GM12878 (cell line): ENCODE data around the gene PCSK5. TPM values are rescaled to one million over a fixed set of nuclear protein-coding genes. Genes with fewer than 3 reads are reported as not detected.

Experiments
- ATAC-seq: fragments of 200-7000 bp; cut with Tn5 transposase; 3 replicates; pipeline ENCODE4 v1.9.1; 2020; ENCODE audit warnings: mild to moderate bottlenecking, moderate library complexity
- BruUV-seq: library from RNA; stranded (reverse); fragments of 400-500 nt; replicated peaks from 2 replicates; lab custom pipeline; 2021; lab: Mats Ljungman, UMichigan
- CTCF ChIA-PET: fragments of 300-600 bp; sonication (Branson Sonifier 250); formaldehyde crosslinking; extraction: SDS; loops from one replicate; lab custom pipeline; 2021; ENCODE audit warnings: inconsistent platforms; lab: Yijun Ruan, JAX
- POLR2A ChIA-PET: fragments of 350-600 bp; formaldehyde crosslinking; extraction: SDS; loops from one replicate; lab custom pipeline; 2021; ENCODE audit warnings: inconsistent platforms; lab: Charles Lee
- RAD21 ChIA-PET: fragments of 300-600 bp; sonication (Branson Sonifier 250); formaldehyde crosslinking; loops from one replicate; lab custom pipeline; 2023; ENCODE audit warnings: antibody characterized with exemption; ENCODE audit not compliant: unreplicated experiment; lab: Charles Lee
- SMC1A ChIA-PET: fragments of 300-600 bp; sonication (Branson Sonifier 250); formaldehyde crosslinking; loops from one replicate; lab custom pipeline; 2023; ENCODE audit not compliant: unreplicated experiment, uncharacterized antibody; lab: Charles Lee
- DNase-seq: peaks from one replicate; pipeline ENCODE4 v3.0.0-alpha.2; 2011; ENCODE audit warnings: low read depth, low spot score
- FAIRE-seq: peaks from 3 replicates; lab custom pipeline; 2011; peaks lifted over from hg19 to GRCh38; lab: Jason Lieb, UNC
- H2AFZ ChIP-seq: 2 replicates; pipeline ENCODE4 v1.6.0; 2011; ENCODE audit warnings: low read depth, low read length, control low read depth; ENCODE audit not compliant: control insufficient read depth
- H3K27ac ChIP-seq: 2 replicates; pipeline ENCODE4 v1.5.1; 2011; ENCODE audit warnings: control low read depth; ENCODE audit not compliant: control insufficient read depth, insufficient read depth
- H3K27me3 ChIP-seq, 2 experiments: replicated peaks in 1 of 2; 2 replicates each; pipeline versions ENCODE4 v1.6.0 to v1.6.1; 2011; ENCODE audit warnings: low read length in 1 of 2; ENCODE audit not compliant: control insufficient read depth in 2 of 2, insufficient read depth in 2 of 2
- H3K36me3 ChIP-seq, 2 experiments: 2 replicates each; pipeline ENCODE4 v1.5.1; 2011; ENCODE audit warnings: low read length in 1 of 2; ENCODE audit not compliant: control insufficient read depth in 2 of 2, insufficient read depth in 2 of 2
- H3K4me1 ChIP-seq: 2 replicates; pipeline ENCODE4 v1.6.1; 2011; ENCODE audit warnings: mild to moderate bottlenecking, low read length, moderate library complexity, mixed read lengths; ENCODE audit not compliant: control insufficient read depth, insufficient read depth
- H3K4me2 ChIP-seq: 2 replicates; pipeline ENCODE4 v1.6.0; 2011; ENCODE audit warnings: control low read depth; ENCODE audit not compliant: control insufficient read depth, insufficient read depth
- H3K4me3 ChIP-seq: fragments of 200-600 bp; sonication (generic); 2 replicates; pipeline ENCODE4 v1.5.1; 2016
- H3K79me2 ChIP-seq: 2 replicates; pipeline ENCODE4 v1.6.0; 2011; ENCODE audit warnings: low read length; ENCODE audit not compliant: control insufficient read depth, insufficient read depth
- H3K9ac ChIP-seq: 2 replicates; pipeline ENCODE4 v1.8.0; 2011; ENCODE audit warnings: low read length, control low read depth, mixed read lengths; ENCODE audit not compliant: control insufficient read depth, insufficient read depth
- H3K9me3 ChIP-seq: replicated peaks from 3 replicates; pipeline ENCODE4 v1.5.1; 2011; ENCODE audit warnings: mild to moderate bottlenecking, low read length; ENCODE audit not compliant: control insufficient read depth, insufficient read depth
- H4K20me1 ChIP-seq: 2 replicates; pipeline ENCODE4 v1.6.0; 2011; ENCODE audit not compliant: control insufficient read depth, insufficient read depth
- RFX5 ChIP-seq: IDR thresholded peaks from 2 replicates; pipeline ENCODE4 v1.6.1; 2011; ENCODE audit warnings: low read depth, low read length, improper control_type of control experiment
- RUNX3 ChIP-seq: IDR thresholded peaks from 2 replicates; pipeline ENCODE4 v1.6.1; 2012; ENCODE audit warnings: low read length, inconsistent platforms
- SMAD1 ChIP-seq: fragments of 450-650 bp; IDR thresholded peaks from 2 replicates; pipeline ENCODE4 v1.6.1; 2018; ENCODE audit warnings: mild to moderate bottlenecking, low read depth; ENCODE audit not compliant: partially characterized antibody
- SP1 ChIP-seq: IDR thresholded peaks from one replicate; pipeline ENCODE4 v1.6.1; 2011; ENCODE audit warnings: low read depth, low read length
- WGBS: methylation state at CpG from one replicate; pipeline ENCODE4 v1.1.6; 2016; ENCODE audit warnings: low lambda C conversion rate; ENCODE audit not compliant: insufficient replicate concordance, insufficient coverage; ENCODE audit errors: missing lambda C conversion rate; 5-methylcytosine and 5-hydroxymethylcytosine counted together
- in situ Hi-C: fragments of 300-500 bp; cut with MboI; formaldehyde crosslinking; loops from 9 replicates; pipeline ENCODE4 v1.14.3; 2018; ENCODE audit warnings: mixed read lengths
- intact Hi-C: fragments of 100-400 bp; cut with micrococcal nuclease; formaldehyde crosslinking; loops from one replicate; pipeline ENCODE4 v1.14.2; 2022; ENCODE audit not compliant: unreplicated experiment
- polyA plus RNA-seq, 11 experiments: library from polyadenylated mRNA; depleted of rRNA in 4 of 11; unstranded in 6 of 11; stranded (reverse) in 5 of 11; fragments of >200 nt; fragmentation: Nextera tagmentation in 4 of 11; fragmentation: Illumina TruSeq in 1 of 11; extraction: Ambion mirVana in 4 of 11; extraction: Trizol in 1 of 11; gene quantifications; 1 replicate in 1 of 11; 2 replicates in 10 of 11; pipeline versions ENCODE4 v1.2.1 to v1.2.3, GENCODE V29; 2011 to 2016; ENCODE audit warnings: inconsistent platforms in 2 of 11, missing spikeins in 2 of 11, low read depth in 1 of 11
- total RNA-seq, 4 experiments: library from RNA; depleted of rRNA in 3 of 4; stranded (reverse); fragments of >200 nt in 3 of 4; fragmentation: Illumina TruSeq in 1 of 4; extraction: Trizol in 1 of 4; gene quantifications; 2 replicates each; pipeline versions ENCODE4 v1.2.1 to v1.2.3, GENCODE V29; 2013 to 2021

Gene PCSK5
- total and polyA plus RNA-seq, 10 of the 15 experiments (the other 5 are each of a cell fraction or from before 2014, with no cell fraction given), result 0.01 to 0.13 (median 0.04) TPM; not detected in 3

- Histone ChIP-seq H4K20me1 (no peaks in the 10 kb centered on the region), H3K9ac (no peak overlapping the region), H3K4me1 (no peaks in the 10 kb centered on the region), H3K27me3 (no peaks in the 10 kb centered on the region; a peak in 1 of 4 replicates), H3K36me3 (no peaks in the 10 kb centered on the region), H3K27ac (no peak overlapping the region), H3K4me2 (no peak overlapping the region), H3K79me2 (no peaks in the 10 kb centered on the region), H2AFZ (no peak overlapping the region), H3K4me3 (no peak overlapping the region), H3K9me3 (no peaks in the 10 kb centered on the region)
- FAIRE-seq, result no peak
- RAD21 ChIA-PET, result no interaction called here
- CTCF ChIA-PET, result no interaction called here
- in situ Hi-C loops, result no loop called here
- no peak for ATAC-seq
- BruUV-seq, result no TSS peak
- WGBS, result 70% methylated on average over 12 of the region's 13 CpGs
- intact Hi-C loops, result no loop called here
- POLR2A ChIA-PET, result no interaction called here
- SMC1A ChIA-PET, result interaction anchor here (1.6 kb wide), 1 partner anchor 17 kb away, joined by 3 read pairs; no protein-coding TSS in a partner anchor
- no peak for TF ChIP-seq RUNX3
- DNase-seq, result no peak
Observed at GRCh38 chr9:76161541-76161940, 271.1 kb downstream of the PCSK5 start.

DNA sequence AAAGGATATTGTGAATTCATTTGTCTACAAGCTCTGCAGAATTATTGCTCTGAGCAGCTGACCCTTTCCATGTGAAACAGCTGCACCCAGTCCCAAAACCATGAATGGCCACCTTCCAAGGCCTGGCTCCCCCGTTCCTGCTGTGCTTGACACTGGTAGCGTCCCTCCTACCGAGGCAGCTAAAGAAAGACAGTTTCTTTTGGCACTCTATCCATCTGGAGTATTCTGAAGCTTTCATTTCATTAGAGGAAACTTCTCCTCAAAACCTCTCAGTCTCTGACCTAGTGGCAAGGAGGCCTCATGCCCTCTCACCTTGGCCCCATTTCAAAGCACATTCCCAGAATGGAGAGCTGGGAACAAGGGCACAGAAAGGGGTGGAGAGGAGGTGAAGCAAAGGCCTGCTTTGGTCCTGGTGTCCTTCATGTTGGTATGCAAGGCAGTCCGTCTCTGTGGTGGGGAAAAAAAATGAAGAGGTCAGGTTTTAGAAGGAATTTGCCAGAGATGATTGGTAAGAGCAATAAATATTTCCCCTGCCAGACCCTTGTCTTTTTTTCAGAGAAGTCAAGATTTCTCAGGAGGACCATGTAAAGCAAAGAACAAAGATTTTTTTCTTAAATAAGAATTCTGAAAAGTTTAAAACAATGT is 271.7 kb downstream of the PCSK5 start:
- ATAC-seq (no peak), DNase-seq (no peak), FAIRE-seq (no peak)
- Histone ChIP-seq H3K4me1 (no peaks in the 10 kb centered on the region), H4K20me1 (no peaks in the 10 kb centered on the region), H3K4me2 (no peak overlapping the region), H3K36me3 (no peaks in the 10 kb centered on the region), H3K27me3 (no peaks in the 10 kb centered on the region; a peak in 1 of 4 replicates), H3K4me3 (no peak overlapping the region), H3K79me2 (no peaks in the 10 kb centered on the region), H3K27ac (no peak overlapping the region), H3K9me3 (no peaks in the 10 kb centered on the region), H3K9ac (no peak overlapping the region), H2AFZ (no peak overlapping the region)
- intact Hi-C loops, result no loop called here
- no TSS peak for BruUV-seq
- TF ChIP-seq RFX5, result no peak
- no peak for TF ChIP-seq SMAD1
- no peak for TF ChIP-seq SP1
- RAD21 ChIA-PET, result no interaction called here
- SMC1A ChIA-PET, result interaction anchor here (1.6 kb wide), 1 partner anchor 17 kb away, joined by 3 read pairs; no protein-coding TSS in a partner anchor
- WGBS, result 0% methylated on average over 4 of the region's 4 CpGs
- in situ Hi-C loops, result no loop called here
- POLR2A ChIA-PET, result no interaction called here
- CTCF ChIA-PET, result no interaction called here
